ENCODE measurements around the gene GSTM3.

GRCh38 chr1:109721042-109721441 is 19.8 kb downstream of the GSTM3 start:
- TF ChIP-seq NFIC (IDR thresholded peaks at IDR 0.05; ENCODE audit: low read depth, low read length) = no peak
- TF ChIP-seq RFX5 (IDR thresholded peaks at IDR 0.05; ENCODE audit: low read depth, low read length) = no peak
- TF ChIP-seq CTCF (IDR thresholded peaks at IDR 0.05 in 2 of 3, conservative IDR thresholded peaks at IDR 0.05 in 1 of 3; ENCODE audit: control insufficient read depth in 2 of 3, extremely low read depth in 1 of 3, insufficient read depth in 1 of 3, low read depth in 3 of 3, low read length in 3 of 3) = no peak
- TF ChIP-seq, protein P1, sequence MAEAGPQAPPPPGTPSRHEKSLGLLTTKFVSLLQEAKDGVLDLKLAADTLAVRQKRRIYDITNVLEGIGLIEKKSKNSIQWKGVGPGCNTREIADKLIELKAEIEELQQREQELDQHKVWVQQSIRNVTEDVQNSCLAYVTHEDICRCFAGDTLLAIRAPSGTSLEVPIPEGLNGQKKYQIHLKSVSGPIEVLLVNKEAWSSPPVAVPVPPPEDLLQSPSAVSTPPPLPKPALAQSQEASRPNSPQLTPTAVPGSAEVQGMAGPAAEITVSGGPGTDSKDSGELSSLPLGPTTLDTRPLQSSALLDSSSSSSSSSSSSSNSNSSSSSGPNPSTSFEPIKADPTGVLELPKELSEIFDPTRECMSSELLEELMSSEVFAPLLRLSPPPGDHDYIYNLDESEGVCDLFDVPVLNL (IDR thresholded peaks at IDR 0.05; ENCODE audit: low read depth, low read length) = no peak
- TF ChIP-seq GABPA (IDR thresholded peaks at IDR 0.05; ENCODE audit: low read depth) = no peak
- no peak for TF ChIP-seq MEF2A (IDR thresholded peaks at IDR 0.05; ENCODE audit: insufficient read depth, low read depth, low read length)
- TF ChIP-seq, protein P2, sequence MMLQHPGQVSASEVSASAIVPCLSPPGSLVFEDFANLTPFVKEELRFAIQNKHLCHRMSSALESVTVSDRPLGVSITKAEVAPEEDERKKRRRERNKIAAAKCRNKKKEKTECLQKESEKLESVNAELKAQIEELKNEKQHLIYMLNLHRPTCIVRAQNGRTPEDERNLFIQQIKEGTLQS (IDR thresholded peaks at IDR 0.05; ENCODE audit: borderline replicate concordance, extremely low read depth, low read depth, low read length) = no peak
- TF ChIP-seq, protein P3, sequence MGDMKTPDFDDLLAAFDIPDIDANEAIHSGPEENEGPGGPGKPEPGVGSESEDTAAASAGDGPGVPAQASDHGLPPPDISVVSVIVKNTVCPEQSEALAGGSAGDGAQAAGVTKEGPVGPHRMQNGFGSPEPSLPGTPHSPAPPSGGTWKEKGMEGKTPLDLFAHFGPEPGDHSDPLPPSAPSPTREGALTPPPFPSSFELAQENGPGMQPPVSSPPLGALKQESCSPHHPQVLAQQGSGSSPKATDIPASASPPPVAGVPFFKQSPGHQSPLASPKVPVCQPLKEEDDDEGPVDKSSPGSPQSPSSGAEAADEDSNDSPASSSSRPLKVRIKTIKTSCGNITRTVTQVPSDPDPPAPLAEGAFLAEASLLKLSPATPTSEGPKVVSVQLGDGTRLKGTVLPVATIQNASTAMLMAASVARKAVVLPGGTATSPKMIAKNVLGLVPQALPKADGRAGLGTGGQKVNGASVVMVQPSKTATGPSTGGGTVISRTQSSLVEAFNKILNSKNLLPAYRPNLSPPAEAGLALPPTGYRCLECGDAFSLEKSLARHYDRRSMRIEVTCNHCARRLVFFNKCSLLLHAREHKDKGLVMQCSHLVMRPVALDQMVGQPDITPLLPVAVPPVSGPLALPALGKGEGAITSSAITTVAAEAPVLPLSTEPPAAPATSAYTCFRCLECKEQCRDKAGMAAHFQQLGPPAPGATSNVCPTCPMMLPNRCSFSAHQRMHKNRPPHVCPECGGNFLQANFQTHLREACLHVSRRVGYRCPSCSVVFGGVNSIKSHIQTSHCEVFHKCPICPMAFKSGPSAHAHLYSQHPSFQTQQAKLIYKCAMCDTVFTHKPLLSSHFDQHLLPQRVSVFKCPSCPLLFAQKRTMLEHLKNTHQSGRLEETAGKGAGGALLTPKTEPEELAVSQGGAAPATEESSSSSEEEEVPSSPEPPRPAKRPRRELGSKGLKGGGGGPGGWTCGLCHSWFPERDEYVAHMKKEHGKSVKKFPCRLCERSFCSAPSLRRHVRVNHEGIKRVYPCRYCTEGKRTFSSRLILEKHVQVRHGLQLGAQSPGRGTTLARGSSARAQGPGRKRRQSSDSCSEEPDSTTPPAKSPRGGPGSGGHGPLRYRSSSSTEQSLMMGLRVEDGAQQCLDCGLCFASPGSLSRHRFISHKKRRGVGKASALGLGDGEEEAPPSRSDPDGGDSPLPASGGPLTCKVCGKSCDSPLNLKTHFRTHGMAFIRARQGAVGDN (IDR thresholded peaks at IDR 0.05) = no peak
- TF ChIP-seq, protein P4, sequence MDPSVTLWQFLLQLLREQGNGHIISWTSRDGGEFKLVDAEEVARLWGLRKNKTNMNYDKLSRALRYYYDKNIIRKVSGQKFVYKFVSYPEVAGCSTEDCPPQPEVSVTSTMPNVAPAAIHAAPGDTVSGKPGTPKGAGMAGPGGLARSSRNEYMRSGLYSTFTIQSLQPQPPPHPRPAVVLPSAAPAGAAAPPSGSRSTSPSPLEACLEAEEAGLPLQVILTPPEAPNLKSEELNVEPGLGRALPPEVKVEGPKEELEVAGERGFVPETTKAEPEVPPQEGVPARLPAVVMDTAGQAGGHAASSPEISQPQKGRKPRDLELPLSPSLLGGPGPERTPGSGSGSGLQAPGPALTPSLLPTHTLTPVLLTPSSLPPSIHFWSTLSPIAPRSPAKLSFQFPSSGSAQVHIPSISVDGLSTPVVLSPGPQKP (IDR thresholded peaks at IDR 0.05; ENCODE audit: low read depth, low read length) = no peak

Measured in GM12878 (cell line).